Coronary artery (tissue), 2 donors: ENCODE measurements around the gene BTAF1.

ENCODE experiments used
- DNase-seq: peaks from one replicate; pipeline ENCODE4 v3.0.0-alpha.2; 2017; ENCODE audit warnings: low spot score
- H3K27ac ChIP-seq, 2 donors: fragments of 200-600 bp; sonication (generic); one replicate each; pipeline ENCODE4 v1.5.1; 2016 to 2019
- H3K4me3 ChIP-seq: fragments of 200-600 bp; sonication (generic); 2 replicates; pipeline ENCODE4 v1.5.1; 2016; ENCODE audit warnings: mild to moderate bottlenecking, moderate library complexity
- CTCF ChIP-seq: fragments of 200-600 bp; sonication (generic); IDR thresholded peaks from one replicate; pipeline ENCODE4 v1.5.1; 2019; ENCODE audit warnings: antibody characterized with exemption

BTAF1 gene

GRCh38 chr10:91896212-91896756, 27.3 kb upstream of the BTAF1 start:
- no peak overlapping the region for H3K27ac ChIP-seq
- no peak for DNase-seq
- no peak overlapping the region for H3K4me3 ChIP-seq
- no peak for TF ChIP-seq CTCF

- TF ChIP-seq CTCF = no peak
- DNase-seq = no peak
- H3K4me3 ChIP-seq = no peak overlapping the region
- H3K27ac ChIP-seq = no peak overlapping the region
These were observed 26.1 kb upstream of the BTAF1 start for GRCh38 chr10:91897421-91897820.

- no peak for DNase-seq
- peak overlapping the region in 1 of 2 donors; percentile 15 for H3K27ac ChIP-seq
These were observed 21.5 kb upstream of the BTAF1 start for GRCh38 chr10:91901784-91902677.

GRCh38 chr10:91907033-91907594, 16.5 kb upstream of the BTAF1 start:
- DNase-seq = no peak
- Histone ChIP-seq H3K27ac (no peak overlapping the region), H3K4me3 (peak overlapping the region; percentile 73)
- no peak for TF ChIP-seq CTCF

More at GRCh38 chr10:91901784-91902677, 21.5 kb upstream of the BTAF1 start:
- TF ChIP-seq CTCF = no peak
- no peak overlapping the region for H3K4me3 ChIP-seq

GRCh38 chr10:91907914-91908336, 15.6 kb upstream of the BTAF1 start:
- DNase-seq = no peak
- Histone ChIP-seq H3K4me3 (peak overlapping the region; percentile 73), H3K27ac (peak overlapping the region; percentile 58 to 79)
- no peak for TF ChIP-seq CTCF

- TF ChIP-seq CTCF = no peak
- H3K27ac ChIP-seq = peak overlapping the region; percentile 58 to 79
- peak overlapping the region; percentile 73 for H3K4me3 ChIP-seq
- peak; percentile 84 for DNase-seq
These were observed 15.0 kb upstream of the BTAF1 start for GRCh38 chr10:91908337-91909116.
